DMS 273 (cell line): ENCODE results near the gene KCNJ18.
"Not testable (repeated sequence)": the region's sequence is repeated elsewhere in the genome, so short reads cannot be mapped to it uniquely, and the experiment has no call there.

Source experiments
- DNase-seq: peaks from one replicate; lab custom pipeline; 2025; ENCODE audit not compliant: unreplicated experiment; lab: John Stamatoyannopoulos, UW

Gene KCNJ18

GRCh38 chr17:21691883-21692703 is at the start of gene KCNJ18:
Gene KCNJ18, plus strand, starts transcription at chr17:21692523. Its CDS starts 10,264 bp downstream, at chr17:21702787.
- DNase-seq, result not testable (repeated sequence)

GRCh38 chr17:21648125-21648524 is 44.2 kb upstream of the KCNJ18 start:
- not testable (repeated sequence) for DNase-seq

GRCh38 chr17:21650043-21650442 is 42.3 kb upstream of the KCNJ18 start:
- not testable (repeated sequence) for DNase-seq

- DNase-seq, result not testable (repeated sequence)
Observed at GRCh38 chr17:21652049-21652448, 40.3 kb upstream of the KCNJ18 start.

GRCh38 chr17:21653211-21653610 is 39.1 kb upstream of the KCNJ18 start:
- DNase-seq, result not testable (repeated sequence)

- DNase-seq, result not testable (repeated sequence)
Observed at GRCh38 chr17:21656518-21657309, 35.6 kb upstream of the KCNJ18 start.

GRCh38 chr17:21659635-21660034 is 32.7 kb upstream of the KCNJ18 start:
- DNase-seq, result not testable (repeated sequence)

GRCh38 chr17:21661455-21661854 is 30.9 kb upstream of the KCNJ18 start:
- not testable (repeated sequence) for DNase-seq

GRCh38 chr17:21663166-21663565 is 29.2 kb upstream of the KCNJ18 start:
- DNase-seq, result not testable (repeated sequence)

- not testable (repeated sequence) for DNase-seq
Observed at GRCh38 chr17:21663614-21664474, 28.5 kb upstream of the KCNJ18 start.

GRCh38 chr17:21665171-21665570 is 27.2 kb upstream of the KCNJ18 start:
- not testable (repeated sequence) for DNase-seq

GRCh38 chr17:21665935-21666493 is 26.3 kb upstream of the KCNJ18 start:
- DNase-seq, result not testable (repeated sequence)

GRCh38 chr17:21666711-21667412 is 25.5 kb upstream of the KCNJ18 start:
- not testable (repeated sequence) for DNase-seq

GRCh38 chr17:21667413-21668117 is 24.8 kb upstream of the KCNJ18 start:
- DNase-seq, result not testable (repeated sequence)

GRCh38 chr17:21668118-21668488 is 24.2 kb upstream of the KCNJ18 start:
- DNase-seq, result not testable (repeated sequence)

GRCh38 chr17:21668746-21669508 is 23.4 kb upstream of the KCNJ18 start:
- DNase-seq, result not testable (repeated sequence)

- DNase-seq, result not testable (repeated sequence)
Observed at GRCh38 chr17:21669616-21670360, 22.5 kb upstream of the KCNJ18 start.
